CD14-positive monocyte (primary cell): ENCODE measurements around the gene CD14. TPM values are rescaled to one million over a fixed set of nuclear protein-coding genes. Genes with fewer than 3 reads are reported as not detected.

Experiments
- DNase-seq, 3 donors: peaks; one replicate each; pipeline ENCODE4 v3.0.0-alpha.2; 2011 to 2022
- H2AFZ ChIP-seq: 2 replicates; pipeline ENCODE4 v1.6.0; 2012; ENCODE audit warnings: mild to moderate bottlenecking, low read depth, low read length, inconsistent platforms; ENCODE audit not compliant: insufficient read depth, poor library complexity, severe bottlenecking
- H3K27ac ChIP-seq, 2 donors: 1 replicate in 1 of 2; 2 replicates in 1 of 2; pipeline ENCODE4 v1.5.1; 2012 to 2013; ENCODE audit warnings: low read length in 2 of 2, control low read depth in 1 of 2, inconsistent platforms in 1 of 2, low read depth in 1 of 2, mild to moderate bottlenecking in 1 of 2
- H3K27me3 ChIP-seq, 2 donors: one replicate each; pipeline versions ENCODE4 v1.6.0 to v1.6.1; 2011 to 2013; ENCODE audit warnings: low read length in 2 of 2; ENCODE audit not compliant: control insufficient read depth in 2 of 2, insufficient read depth in 2 of 2
- H3K36me3 ChIP-seq, 2 donors: replicated peaks in 1 of 2; 1 replicate in 1 of 2; 2 replicates in 1 of 2; pipeline versions ENCODE4 v1.5.1 to v1.6.1; 2012 to 2013; ENCODE audit warnings: low read length in 2 of 2, control low read depth in 1 of 2, inconsistent platforms in 1 of 2, mild to moderate bottlenecking in 1 of 2; ENCODE audit not compliant: insufficient read depth in 2 of 2, control insufficient read depth in 1 of 2
- H3K4me1 ChIP-seq, 2 donors: 1 replicate in 1 of 2; 2 replicates in 1 of 2; pipeline versions ENCODE4 v1.5.1 to v1.6.1; 2012 to 2013; ENCODE audit warnings: low read length in 2 of 2, control low read depth in 1 of 2, inconsistent platforms in 1 of 2, mild to moderate bottlenecking in 1 of 2, moderate library complexity in 1 of 2; ENCODE audit not compliant: insufficient read depth in 2 of 2, control insufficient read depth in 1 of 2
- H3K4me2 ChIP-seq: replicated peaks from 2 replicates; pipeline ENCODE3; 2012; ENCODE audit warnings: low read length, moderate library complexity, mild to moderate bottlenecking; ENCODE audit not compliant: poor library complexity, severe bottlenecking; ENCODE audit errors: extremely low read depth
- H3K4me3 ChIP-seq, 3 experiments: fragments of 200-600 bp in 1 of 3; sonication (generic) in 1 of 3; replicated peaks in 1 of 3; 1 replicate in 2 of 3; 2 replicates in 1 of 3; pipeline ENCODE4 v1.5.1; 2011 to 2013; ENCODE audit warnings: low read length in 3 of 3, mild to moderate bottlenecking in 3 of 3, control low read depth in 2 of 3, low read depth in 2 of 3, inconsistent platforms in 1 of 3, moderate library complexity in 1 of 3
- H3K79me2 ChIP-seq: 2 replicates; pipeline ENCODE4 v1.6.0; 2012; ENCODE audit warnings: mild to moderate bottlenecking, control low read depth, inconsistent platforms, low read length, moderate library complexity; ENCODE audit not compliant: insufficient read depth
- H3K9ac ChIP-seq: 2 replicates; pipeline ENCODE4 v1.6.0; 2017; ENCODE audit warnings: low read length, mild to moderate bottlenecking; ENCODE audit not compliant: insufficient read depth, poor library complexity, severe bottlenecking
- H3K9me3 ChIP-seq, 2 donors: replicated peaks in 1 of 2; 1 replicate in 1 of 2; 2 replicates in 1 of 2; pipeline versions ENCODE4 v1.5.1 to v1.6.1; 2012 to 2013; ENCODE audit warnings: low read length in 2 of 2, control low read depth in 1 of 2; ENCODE audit not compliant: control insufficient read depth in 1 of 2, insufficient read depth in 1 of 2
- H4K20me1 ChIP-seq: 2 replicates; pipeline ENCODE4 v1.6.0; 2012; ENCODE audit warnings: mild to moderate bottlenecking, low read length, control low read depth, moderate library complexity; ENCODE audit not compliant: insufficient read depth
- H3K27ac Mint-ChIP-seq, 7 donors: one replicate each; pipeline ENCODE4 v1.8.0; 2020; ENCODE audit warnings: mild to moderate bottlenecking in 7 of 7, mixed read lengths in 7 of 7, moderate library complexity in 6 of 7, inconsistent platforms in 2 of 7
- H3K27me3 Mint-ChIP-seq, 3 donors: one replicate each; pipeline ENCODE4 v1.8.0; 2021 to 2022; ENCODE audit warnings: low read depth in 3 of 3, mild to moderate bottlenecking in 3 of 3, mixed read lengths in 3 of 3, moderate library complexity in 3 of 3, inconsistent platforms in 1 of 3
- H3K36me3 Mint-ChIP-seq, 2 donors: one replicate each; pipeline ENCODE4 v1.8.0; 2020; ENCODE audit warnings: mixed read lengths in 2 of 2, inconsistent platforms in 1 of 2, mild to moderate bottlenecking in 1 of 2
- H3K4me1 Mint-ChIP-seq: one replicate; pipeline ENCODE4 v1.8.0; 2020; ENCODE audit warnings: mild to moderate bottlenecking, mixed read lengths
- H3K4me3 Mint-ChIP-seq, 2 donors: one replicate each; pipeline ENCODE4 v1.8.0; 2020; ENCODE audit warnings: mild to moderate bottlenecking in 2 of 2, mixed read lengths in 2 of 2, moderate library complexity in 1 of 2
- H3K9me3 Mint-ChIP-seq, 7 donors: one replicate each; pipeline ENCODE4 v1.8.0; 2020 to 2022; ENCODE audit warnings: mixed read lengths in 7 of 7, mild to moderate bottlenecking in 6 of 7, moderate library complexity in 6 of 7, inconsistent platforms in 2 of 7
- CTCF ChIP-seq: fragments of 200-600 bp; IDR thresholded peaks from one replicate; pipeline ENCODE4 v1.8.0; 2022; ENCODE audit warnings: antibody characterized with exemption, mild to moderate bottlenecking
- WGBS: methylation state at CpG from one replicate; pipeline ENCODE4 v1.1.5; 2013; ENCODE audit warnings: missing lambda C conversion rate; ENCODE audit not compliant: insufficient coverage; 5-methylcytosine and 5-hydroxymethylcytosine counted together
- intact Hi-C, 2 donors: fragments of 100-400 bp; cut with micrococcal nuclease; formaldehyde crosslinking; loops; one replicate each; pipeline versions ENCODE4 v1.15.0 to v1.15.1; 2023
- polyA plus RNA-seq, 3 donors: library from polyadenylated mRNA; depleted of rRNA in 1 of 3; unstranded in 2 of 3; stranded (reverse) in 1 of 3; fragments of 300-500 nt in 2 of 3; fragments of >200 nt in 1 of 3; fragmentation: Illumina TruSeq in 2 of 3; gene quantifications; 1 replicate in 2 of 3; 2 replicates in 1 of 3; pipeline ENCODE4 v1.2.3, GENCODE V29; 2012 to 2021

The CD14 gene
- polyA plus RNA-seq, 3 donors, result 1,687 to 3,095 (median 2,434) TPM

GRCh38 chr5:140602147-140602546, 30.8 kb downstream of the CD14 start:
- 0% methylated on average over 1 of the region's 4 CpGs for WGBS
- H3K79me2 ChIP-seq, result peaks cover 15% of the 10 kb centered on the region
- H2AFZ ChIP-seq, result no peak overlapping the region
- H3K4me1 Mint-ChIP-seq, result peaks cover 66% of the 10 kb centered on the region
- peak overlapping the region; percentile 94 to 95 for H3K27ac ChIP-seq
- peak overlapping the region in 1 of 3 experiments; percentile 28 for H3K4me3 ChIP-seq
- H3K9me3 Mint-ChIP-seq, result peaks cover 0 to 5% (median 0%) of the 10 kb centered on the region in 7 donors
- H3K4me1 ChIP-seq, result peaks cover 71 to 95% of the 10 kb centered on the region in 2 donors
- H3K36me3 Mint-ChIP-seq, result peaks cover 2 to 5% of the 10 kb centered on the region in 2 donors
- intact Hi-C loops, result loop anchor here in 1 of 2 donors (5.0 kb wide), 1 partner anchor 45 kb away; the partner anchor contains the start of gene SRA1
- peak overlapping the region; percentile 33 for H3K4me2 ChIP-seq
- H3K27me3 Mint-ChIP-seq, result peaks cover 0 to 5% (median 0%) of the 10 kb centered on the region in 3 donors
- no peaks in the 10 kb centered on the region for H3K27me3 ChIP-seq
- DNase-seq, result peak in 2 of 3 donors; percentile 82 to 86
- H3K27ac Mint-ChIP-seq, result peak overlapping the region; percentile 94 to 100 (median 99)
- no peaks in the 10 kb centered on the region for H3K36me3 ChIP-seq
- peak overlapping the region; percentile 44 for H3K9ac ChIP-seq
- TF ChIP-seq CTCF, result no peak
- H3K9me3 ChIP-seq, result no peaks in the 10 kb centered on the region
- H3K4me3 Mint-ChIP-seq, result peak overlapping the region; percentile 55 to 60
- H4K20me1 ChIP-seq, result no peaks in the 10 kb centered on the region

GRCh38 chr5:140600096-140600495, 32.9 kb downstream of the CD14 start:
- no peak overlapping the region for H3K4me2 ChIP-seq
- peaks cover 75 to 95% of the 10 kb centered on the region in 2 donors for H3K4me1 ChIP-seq
- intact Hi-C loops, result loop anchor here in 1 of 2 donors (5.0 kb wide), 1 partner anchor 43 kb away; the partner anchor contains the start of gene SRA1

More at GRCh38 chr5:140600096-140600495, 32.9 kb downstream of the CD14 start:
- peaks cover 71% of the 10 kb centered on the region for H3K4me1 Mint-ChIP-seq
- no peak for TF ChIP-seq CTCF
- no peaks in the 10 kb centered on the region for H3K9me3 ChIP-seq
- no peak overlapping the region for H3K4me3 Mint-ChIP-seq
- H3K9me3 Mint-ChIP-seq, result peaks cover 0 to 3% (median 0%) of the 10 kb centered on the region in 7 donors
- peaks cover 2% of the 10 kb centered on the region in 2 donors for H3K36me3 Mint-ChIP-seq
- peaks cover 11% of the 10 kb centered on the region for H3K79me2 ChIP-seq
- H3K4me3 ChIP-seq, result no peak overlapping the region
- no peak overlapping the region for H3K9ac ChIP-seq
- peaks cover 0 to 5% (median 0%) of the 10 kb centered on the region in 3 donors for H3K27me3 Mint-ChIP-seq
- no peak overlapping the region for H2AFZ ChIP-seq
- no peaks in the 10 kb centered on the region for H3K27me3 ChIP-seq
- H3K27ac Mint-ChIP-seq, result peak overlapping the region in 2 of 7 donors; percentile 45 to 99
- H4K20me1 ChIP-seq, result no peaks in the 10 kb centered on the region
- H3K36me3 ChIP-seq, result no peaks in the 10 kb centered on the region
- DNase-seq, result no peak
- no peak overlapping the region for H3K27ac ChIP-seq
